GM23338 (cell line): Measurements from ENCODE around the gene RAB31. TPM values are rescaled to one million over a fixed set of nuclear protein-coding genes. Genes with fewer than 3 reads are reported as not detected.

ENCODE experiments used
- ATAC-seq: fragments of 200-7000 bp; cut with Tn5 transposase; 3 replicates; pipeline ENCODE4 v1.9.1; 2020
- DNase-seq: peaks from one replicate; pipeline ENCODE4 v3.0.0-alpha.2; 2015; ENCODE audit warnings: low spot score
- H2AFZ ChIP-seq: fragments of 200-600 bp; sonication (generic); 2 replicates; pipeline ENCODE4 v1.8.0; 2016; ENCODE audit warnings: antibody characterized with exemption, mild to moderate bottlenecking, moderate library complexity
- H3F3A ChIP-seq: fragments of 200-600 bp; sonication (generic); replicated peaks from 2 replicates; pipeline ENCODE4 v1.8.0; 2017; ENCODE audit warnings: antibody characterized with exemption, mixed run types, low read depth
- H3K27ac ChIP-seq: fragments of 200-600 bp; sonication (generic); 2 replicates; pipeline ENCODE4 v1.6.1; 2016; ENCODE audit warnings: low read depth
- H3K27me3 ChIP-seq: fragments of 200-600 bp; sonication (generic); 2 replicates; pipeline ENCODE4 v1.8.0; 2016; ENCODE audit warnings: mild to moderate bottlenecking, mixed run types, moderate library complexity; ENCODE audit not compliant: insufficient read depth
- H3K36me3 ChIP-seq: fragments of 200-600 bp; sonication (generic); 2 replicates; pipeline ENCODE4 v1.8.0; 2016; ENCODE audit warnings: mild to moderate bottlenecking; ENCODE audit not compliant: insufficient read depth
- H3K4me1 ChIP-seq: fragments of 200-600 bp; sonication (generic); 2 replicates; pipeline ENCODE4 v1.8.0; 2016; ENCODE audit warnings: mild to moderate bottlenecking, moderate library complexity; ENCODE audit not compliant: insufficient read depth
- H3K4me2 ChIP-seq: fragments of 200-600 bp; sonication (generic); 2 replicates; pipeline ENCODE4 v1.7.1; 2017; ENCODE audit warnings: mixed run types
- H3K4me3 ChIP-seq: fragments of 200-600 bp; sonication (generic); 2 replicates; pipeline ENCODE4 v1.6.1; 2016; ENCODE audit warnings: mixed run types
- H3K79me2 ChIP-seq: fragments of 200-600 bp; sonication (generic); replicated peaks from 2 replicates; pipeline ENCODE4 v1.8.0; 2017; ENCODE audit warnings: mild to moderate bottlenecking; ENCODE audit not compliant: insufficient read depth
- H3K9me2 ChIP-seq: fragments of 200-600 bp; sonication (generic); 2 replicates; pipeline ENCODE4 v1.8.0; 2017; ENCODE audit not compliant: insufficient read depth
- H4K20me1 ChIP-seq: fragments of 200-600 bp; sonication (generic); replicated peaks from 2 replicates; pipeline ENCODE4 v1.8.0; 2017; ENCODE audit warnings: mild to moderate bottlenecking; ENCODE audit not compliant: insufficient read depth
- H3K27ac Mint-ChIP-seq: 2 replicates; pipeline ENCODE4 v1.8.0; 2020; ENCODE audit warnings: inconsistent platforms, mild to moderate bottlenecking, moderate library complexity, mixed read lengths
- H3K27me3 Mint-ChIP-seq: 3 replicates; pipeline ENCODE4 v1.8.0; 2022; ENCODE audit warnings: low read depth, mild to moderate bottlenecking, moderate library complexity, mixed read lengths, inconsistent platforms; ENCODE audit not compliant: insufficient read depth, poor library complexity
- H3K36me3 Mint-ChIP-seq: 3 replicates; pipeline ENCODE4 v1.8.0; 2021; ENCODE audit warnings: low read depth, mild to moderate bottlenecking, inconsistent platforms, moderate library complexity, mixed read lengths
- H3K4me1 Mint-ChIP-seq: 3 replicates; pipeline ENCODE4 v1.8.0; 2020; ENCODE audit warnings: mild to moderate bottlenecking, inconsistent platforms, mixed read lengths
- H3K4me3 Mint-ChIP-seq: 3 replicates; pipeline ENCODE4 v1.8.0; 2021; ENCODE audit warnings: moderate library complexity, mild to moderate bottlenecking, inconsistent platforms, mixed read lengths
- H3K9me3 Mint-ChIP-seq: 3 replicates; pipeline ENCODE4 v1.8.0; 2020; ENCODE audit warnings: moderate library complexity, mild to moderate bottlenecking, inconsistent platforms, mixed read lengths
- CREB1 ChIP-seq: fragments of 250-450 bp; sonication (Bioruptor Pico); IDR thresholded peaks from 2 replicates; pipeline ENCODE4 v1.5.0; 2020; ENCODE audit warnings: low read depth, mild to moderate bottlenecking, moderate library complexity
- EZH2 ChIP-seq: fragments of 200-600 bp; sonication (generic); IDR thresholded peaks from one replicate; pipeline ENCODE4 v1.8.0; 2017; ENCODE audit warnings: antibody characterized with exemption, mild to moderate bottlenecking, low read depth; ENCODE audit not compliant: unreplicated experiment
- EZH2phosphoT487 ChIP-seq: fragments of 200-600 bp; sonication (generic); IDR thresholded peaks from one replicate; pipeline ENCODE4 v1.8.1; 2018; ENCODE audit warnings: antibody characterized with exemption; ENCODE audit not compliant: unreplicated experiment
- JUNB ChIP-seq: IDR thresholded peaks from one replicate; pipeline ENCODE4 v1.6.1; 2016; ENCODE audit warnings: antibody characterized with exemption; ENCODE audit not compliant: unreplicated experiment
- NANOG ChIP-seq: IDR thresholded peaks from 2 replicates; pipeline ENCODE4 v1.6.1; 2016; ENCODE audit warnings: antibody characterized with exemption, borderline replicate concordance
- STAT1 ChIP-seq: IDR thresholded peaks from one replicate; pipeline ENCODE4 v1.6.1; 2016; ENCODE audit warnings: antibody characterized with exemption; ENCODE audit not compliant: unreplicated experiment
- ZNF331 ChIP-seq: fragments of 250-450 bp; sonication (Bioruptor Pico); IDR thresholded peaks from 2 replicates; pipeline ENCODE4 v1.5.0; 2020; ENCODE audit warnings: low read depth, mild to moderate bottlenecking, moderate library complexity
- polyA plus RNA-seq: library from polyadenylated mRNA; unstranded; fragments of >200 nt; fragmentation: Nextera tagmentation; extraction: Ambion mirVana; gene quantifications from 2 replicates; pipeline ENCODE4 v1.2.1, GENCODE V29; 2016
- total RNA-seq: library from RNA; depleted of rRNA; stranded (reverse); fragments of >200 nt; shearing (Covaris generic); gene quantifications from 2 replicates; pipeline ENCODE4 v1.2.3, GENCODE V29; 2014
- TF ChIP-seq, protein P1 (sequence below), 2 experiments: fragments of 200-600 bp in 1 of 2; sonication (generic) in 1 of 2; conservative IDR thresholded peaks; 2 replicates each; pipeline versions ENCODE4 v1.5.1 to v1.6.1; 2016 to 2017; ENCODE audit warnings: antibody characterized with exemption in 2 of 2, low read depth in 2 of 2, mild to moderate bottlenecking in 2 of 2, moderate library complexity in 1 of 2
- TF ChIP-seq, protein P2 (sequence below): IDR thresholded peaks from 2 replicates; pipeline ENCODE4 v1.6.1; 2016; ENCODE audit warnings: antibody characterized with exemption

The RAB31 gene
- total and polyA plus RNA-seq, 2 experiments from 2014 or later, result 33.8 to 46.1 TPM

DNA sequence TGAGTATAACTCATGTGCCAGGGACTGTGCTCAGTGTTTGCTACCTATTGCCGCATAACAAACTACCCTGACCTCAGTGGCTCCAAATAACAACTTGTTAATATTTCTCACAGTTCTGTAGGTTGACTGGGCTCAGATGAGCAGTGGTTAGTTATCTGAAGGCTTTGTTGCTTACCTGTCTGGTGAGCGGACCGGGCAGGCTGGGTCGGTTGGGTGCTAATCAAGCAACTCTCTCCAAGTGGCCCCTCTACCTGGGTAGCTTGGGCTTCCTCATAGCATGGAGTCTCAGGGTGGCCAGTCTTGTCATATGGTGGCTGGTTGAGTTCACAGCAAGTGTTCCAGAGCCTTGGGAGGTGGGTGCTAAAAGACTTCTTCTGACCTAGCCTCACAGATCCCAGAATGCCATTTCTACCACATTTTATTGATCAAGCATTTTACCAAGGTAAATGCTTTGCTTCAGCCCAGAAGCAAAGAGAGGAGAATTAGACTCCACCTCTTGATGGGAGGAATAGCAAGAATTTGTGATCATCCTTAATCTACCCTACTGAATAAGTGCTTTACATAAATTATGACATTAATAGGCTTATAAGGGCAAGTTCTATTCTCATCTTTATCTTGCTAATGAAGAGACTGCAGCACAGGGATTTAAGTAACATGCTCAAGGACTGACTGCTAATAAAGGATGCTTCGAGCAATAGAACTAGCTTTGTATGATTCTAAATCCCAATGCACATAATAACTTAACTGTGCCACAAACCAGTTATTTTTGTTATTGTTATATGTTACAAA lies 16.9 kb downstream of the RAB31 start:
- Mint-ChIP-seq H3K36me3 (peaks cover 4% of the 10 kb centered on the region), H3K4me1 (peaks cover 9% of the 10 kb centered on the region), H3K27ac (no peak overlapping the region), H3K9me3 (peaks cover 3% of the 10 kb centered on the region; the same call in 1 of the 3 replicates), H3K4me3 (no peak overlapping the region), H3K27me3 (peaks cover 1% of the 10 kb centered on the region)
- H3K27ac ChIP-seq, result no peak overlapping the region
- H3K4me3 ChIP-seq, result no peak overlapping the region
- H3K79me2 ChIP-seq, result peaks cover 5% of the 10 kb centered on the region
- TF ChIP-seq ZNF331 (CRISPR knock-in tag) (no peak), EZH2 (no peak), CREB1 (CRISPR knock-in tag) (no peak)
- TF ChIP-seq, protein P1, sequence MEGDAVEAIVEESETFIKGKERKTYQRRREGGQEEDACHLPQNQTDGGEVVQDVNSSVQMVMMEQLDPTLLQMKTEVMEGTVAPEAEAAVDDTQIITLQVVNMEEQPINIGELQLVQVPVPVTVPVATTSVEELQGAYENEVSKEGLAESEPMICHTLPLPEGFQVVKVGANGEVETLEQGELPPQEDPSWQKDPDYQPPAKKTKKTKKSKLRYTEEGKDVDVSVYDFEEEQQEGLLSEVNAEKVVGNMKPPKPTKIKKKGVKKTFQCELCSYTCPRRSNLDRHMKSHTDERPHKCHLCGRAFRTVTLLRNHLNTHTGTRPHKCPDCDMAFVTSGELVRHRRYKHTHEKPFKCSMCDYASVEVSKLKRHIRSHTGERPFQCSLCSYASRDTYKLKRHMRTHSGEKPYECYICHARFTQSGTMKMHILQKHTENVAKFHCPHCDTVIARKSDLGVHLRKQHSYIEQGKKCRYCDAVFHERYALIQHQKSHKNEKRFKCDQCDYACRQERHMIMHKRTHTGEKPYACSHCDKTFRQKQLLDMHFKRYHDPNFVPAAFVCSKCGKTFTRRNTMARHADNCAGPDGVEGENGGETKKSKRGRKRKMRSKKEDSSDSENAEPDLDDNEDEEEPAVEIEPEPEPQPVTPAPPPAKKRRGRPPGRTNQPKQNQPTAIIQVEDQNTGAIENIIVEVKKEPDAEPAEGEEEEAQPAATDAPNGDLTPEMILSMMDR (conservative IDR thresholded peaks at IDR 0.05; ENCODE audit: low read depth in 2 of 2), result no peak
- DNase-seq, result no peak
- H3K9me2 ChIP-seq, result no peaks in the 10 kb centered on the region
- H3K27me3 ChIP-seq, result no peaks in the 10 kb centered on the region
- 0 out of 2 replicates have a peak, but pooled peaks cover 4% of the 10 kb centered on the region for H4K20me1 ChIP-seq
- H3F3A ChIP-seq, result no peaks in the 10 kb centered on the region
- no peak overlapping the region for H2AFZ ChIP-seq
- no peak for ATAC-seq
- H3K36me3 ChIP-seq, result no peaks in the 10 kb centered on the region
- no peak overlapping the region for H3K4me2 ChIP-seq
- H3K4me1 ChIP-seq, result peaks cover 13% of the 10 kb centered on the region; the same call in 1 of the 2 replicates

DNA sequence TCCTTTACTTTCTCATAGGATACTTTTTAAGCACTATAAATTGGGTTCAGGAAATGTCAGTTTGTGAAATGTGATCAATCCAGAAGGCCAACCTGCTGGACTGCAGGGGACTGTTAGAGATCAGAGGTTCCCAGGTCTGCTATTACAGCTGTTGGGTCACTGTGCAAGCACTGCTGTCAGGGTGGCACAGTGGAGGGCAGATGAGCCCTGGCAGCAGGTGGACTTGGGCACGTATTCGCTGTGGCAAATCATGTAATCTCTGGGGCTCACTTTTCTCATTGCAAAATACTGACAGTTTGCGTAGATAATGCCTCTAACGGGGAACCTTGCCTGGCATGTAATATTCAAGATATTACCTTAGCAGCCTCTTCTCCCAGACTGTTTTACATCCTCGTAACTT lies 18.1 kb downstream of the RAB31 start:
- H3K36me3 ChIP-seq, result no peaks in the 10 kb centered on the region
- Mint-ChIP-seq H3K27me3 (peaks cover 1% of the 10 kb centered on the region), H3K9me3 (peaks cover 3% of the 10 kb centered on the region; the same call in 1 of the 3 replicates), H3K4me1 (peaks cover 7% of the 10 kb centered on the region), H3K36me3 (peaks cover 4% of the 10 kb centered on the region), H3K4me3 (no peak overlapping the region), H3K27ac (no peak overlapping the region)
- H3K4me3 ChIP-seq, result no peak overlapping the region
- no peaks in the 10 kb centered on the region for H3K27me3 ChIP-seq
- DNase-seq (no peak), ATAC-seq (no peak)
- 0 out of 2 replicates have a peak, but pooled peaks cover 5% of the 10 kb centered on the region for H4K20me1 ChIP-seq
- H3F3A ChIP-seq, result no peaks in the 10 kb centered on the region
- H3K4me1 ChIP-seq, result peaks cover 10% of the 10 kb centered on the region; the same call in 1 of the 2 replicates
- no peak overlapping the region for H3K4me2 ChIP-seq
- no peak overlapping the region for H2AFZ ChIP-seq
- H3K79me2 ChIP-seq, result peaks cover 9% of the 10 kb centered on the region
- no peak overlapping the region for H3K27ac ChIP-seq
- H3K9me2 ChIP-seq, result no peaks in the 10 kb centered on the region
- TF ChIP-seq, protein P1 (conservative IDR thresholded peaks at IDR 0.05; ENCODE audit: low read depth in 2 of 2), result no peak
- no peak for TF ChIP-seq JUNB
- TF ChIP-seq ZNF331 (CRISPR knock-in tag), result no peak
- TF ChIP-seq, protein P2, sequence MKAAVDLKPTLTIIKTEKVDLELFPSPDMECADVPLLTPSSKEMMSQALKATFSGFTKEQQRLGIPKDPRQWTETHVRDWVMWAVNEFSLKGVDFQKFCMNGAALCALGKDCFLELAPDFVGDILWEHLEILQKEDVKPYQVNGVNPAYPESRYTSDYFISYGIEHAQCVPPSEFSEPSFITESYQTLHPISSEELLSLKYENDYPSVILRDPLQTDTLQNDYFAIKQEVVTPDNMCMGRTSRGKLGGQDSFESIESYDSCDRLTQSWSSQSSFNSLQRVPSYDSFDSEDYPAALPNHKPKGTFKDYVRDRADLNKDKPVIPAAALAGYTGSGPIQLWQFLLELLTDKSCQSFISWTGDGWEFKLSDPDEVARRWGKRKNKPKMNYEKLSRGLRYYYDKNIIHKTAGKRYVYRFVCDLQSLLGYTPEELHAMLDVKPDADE, result no peak
- TF ChIP-seq STAT1, result no peak
- TF ChIP-seq NANOG, result no peak
- TF ChIP-seq EZH2, result no peak
- no peak for TF ChIP-seq CREB1 (CRISPR knock-in tag)
- no peak for TF ChIP-seq EZH2phosphoT487
